ENCODE results near the gene MYO5A.

Gene MYO5A

GRCh38 chr15:52414936-52415335, 113.7 kb downstream of the MYO5A start:
- TF ChIP-seq CTCF (conservative IDR thresholded peaks at IDR 0.05; ENCODE audit: control insufficient read depth, insufficient read depth, low read depth, low read length), result no peak

GRCh38 chr15:52408823-52409222, 119.9 kb downstream of the MYO5A start:
- no peak for TF ChIP-seq CTCF (conservative IDR thresholded peaks at IDR 0.05; ENCODE audit: control insufficient read depth, insufficient read depth, low read depth, low read length)
- H3K4me3 ChIP-seq (ENCODE audit: control insufficient read depth, low read depth, low read length), result no peak overlapping the region
- no peak for DNase-seq (ENCODE audit: low read depth)

More at GRCh38 chr15:52414936-52415335, 113.7 kb downstream of the MYO5A start:
- no peak for DNase-seq (ENCODE audit: low read depth)
- H3K4me3 ChIP-seq (ENCODE audit: control insufficient read depth, low read depth, low read length), result no peak overlapping the region

GRCh38 chr15:52407374-52407773, 121.3 kb downstream of the MYO5A start:
- no peak for DNase-seq (ENCODE audit: low read depth)
- no peak for TF ChIP-seq CTCF (conservative IDR thresholded peaks at IDR 0.05; ENCODE audit: control insufficient read depth, insufficient read depth, low read depth, low read length)
- no peak overlapping the region for H3K4me3 ChIP-seq (ENCODE audit: control insufficient read depth, low read depth, low read length)

- no peak for DNase-seq (ENCODE audit: low read depth)
- H3K4me3 ChIP-seq (ENCODE audit: control insufficient read depth, low read depth, low read length), result no peak overlapping the region
- no peak for TF ChIP-seq CTCF (conservative IDR thresholded peaks at IDR 0.05; ENCODE audit: control insufficient read depth, insufficient read depth, low read depth, low read length)
Measured at GRCh38 chr15:52406601-52407000, 122.1 kb downstream of the MYO5A start.

- TF ChIP-seq CTCF (conservative IDR thresholded peaks at IDR 0.05; ENCODE audit: control insufficient read depth, insufficient read depth, low read depth, low read length), result no peak
- no peak for DNase-seq (ENCODE audit: low read depth)
- H3K4me3 ChIP-seq (ENCODE audit: control insufficient read depth, low read depth, low read length), result no peak overlapping the region
Measured at GRCh38 chr15:52405856-52406255, 122.8 kb downstream of the MYO5A start.

- no peak overlapping the region for H3K4me3 ChIP-seq (ENCODE audit: control insufficient read depth, low read depth, low read length)
- no peak for DNase-seq (ENCODE audit: low read depth)
- no peak for TF ChIP-seq CTCF (conservative IDR thresholded peaks at IDR 0.05; ENCODE audit: control insufficient read depth, insufficient read depth, low read depth, low read length)
Measured at GRCh38 chr15:52397118-52397517, 131.6 kb downstream of the MYO5A start.

GRCh38 chr15:52394118-52394517, 134.6 kb downstream of the MYO5A start:
- TF ChIP-seq CTCF (conservative IDR thresholded peaks at IDR 0.05; ENCODE audit: control insufficient read depth, insufficient read depth, low read depth, low read length), result no peak
- DNase-seq (ENCODE audit: low read depth), result no peak
- no peak overlapping the region for H3K4me3 ChIP-seq (ENCODE audit: control insufficient read depth, low read depth, low read length)
